Testis (tissue), 3 donors: ENCODE measurements around the gene DRAXIN. TPM values are rescaled to one million over a fixed set of nuclear protein-coding genes. Genes with fewer than 3 reads are reported as not detected.

Source experiments
- DNase-seq: peaks from one replicate; pipeline ENCODE4 v3.0.0-alpha.2; 2019
- H3K27ac ChIP-seq, 2 donors: fragments of 200-600 bp; sonication (generic); one replicate each; pipeline ENCODE4 v1.5.1; 2019
- H3K27me3 ChIP-seq: fragments of 200-600 bp; sonication (generic); one replicate; pipeline ENCODE4 v1.5.1; 2019
- H3K36me3 ChIP-seq: fragments of 200-600 bp; sonication (generic); one replicate; pipeline ENCODE4 v1.5.1; 2017; ENCODE audit warnings: low read depth; ENCODE audit errors: missing control alignments
- H3K4me1 ChIP-seq: fragments of 200-600 bp; sonication (generic); one replicate; pipeline ENCODE4 v1.5.1; 2019
- H3K4me3 ChIP-seq, 2 donors: fragments of 200-600 bp; sonication (generic); one replicate each; pipeline ENCODE4 v1.5.1; 2017 to 2019
- H3K9me3 ChIP-seq: fragments of 200-600 bp; sonication (generic); one replicate; pipeline ENCODE4 v1.5.1; 2017
- CTCF ChIP-seq, 3 experiments: fragments of 450-650 bp in 2 of 3; fragments of 200-600 bp in 1 of 3; sonication (generic) in 1 of 3; IDR thresholded peaks; one replicate each; pipeline ENCODE4 v1.5.1; 2016 to 2019; ENCODE audit warnings: antibody characterized with exemption in 3 of 3, mild to moderate bottlenecking in 2 of 3, moderate library complexity in 1 of 3
- POLR2A ChIP-seq: fragments of 450-650 bp; IDR thresholded peaks from one replicate; pipeline ENCODE4 v1.6.1; 2017; ENCODE audit warnings: antibody characterized with exemption, mild to moderate bottlenecking, moderate library complexity
- WGBS, 2 donors: methylation state at CpG; one replicate each; pipeline ENCODE4 v1.1.5; 2018; 5-methylcytosine and 5-hydroxymethylcytosine counted together
- intact Hi-C: fragments of 100-400 bp; cut with DNase I; formaldehyde crosslinking; loops from one replicate; pipeline ENCODE4 v1.15.1; 2023; ENCODE audit warnings: low total_unique reads
- polyA plus RNA-seq: library from polyadenylated mRNA; stranded (reverse); fragments of 350-450 nt; fragmentation: Illumina TruSeq; extraction: RNeasy Lipid Tissue Mini Kit (QIAGEN cat#74804); gene quantifications from one replicate; pipeline ENCODE4 v1.2.3, GENCODE V29; 2014; ENCODE audit warnings: low read depth, low replicate concordance; ENCODE audit not compliant: insufficient read depth
- total RNA-seq, 2 donors: library from RNA; depleted of rRNA; stranded (reverse); fragments of >200 nt; gene quantifications; one replicate each; pipeline ENCODE4 v1.2.3, GENCODE V29; 2016

Gene DRAXIN
- total and polyA plus RNA-seq, 3 donors from 2014 or later: 0.53 to 0.93 (median 0.79) TPM

GRCh38 chr1:11675325-11675724, 16.2 kb upstream of the DRAXIN start:
- Histone ChIP-seq H3K4me1 (peaks cover 3% of the 10 kb centered on the region), H3K27ac (no peak overlapping the region), H3K9me3 (no peaks in the 10 kb centered on the region), H3K27me3 (no peaks in the 10 kb centered on the region), H3K4me3 (no peak overlapping the region), H3K36me3 (no peaks in the 10 kb centered on the region)
- intact Hi-C loops: no loop called here
- TF ChIP-seq CTCF (IDR thresholded peaks at IDR 0.05): no peak
- no peak for TF ChIP-seq POLR2A
- DNase-seq: no peak
- 87 to 91% methylated on average over 4 to 7 of the region's 10 CpGs for WGBS, 2 donors

- Histone ChIP-seq H3K4me1 (peaks cover 5% of the 10 kb centered on the region), H3K4me3 (no peak overlapping the region), H3K9me3 (no peaks in the 10 kb centered on the region), H3K36me3 (no peaks in the 10 kb centered on the region), H3K27me3 (no peaks in the 10 kb centered on the region), H3K27ac (no peak overlapping the region)
- TF ChIP-seq POLR2A (no peak), CTCF (IDR thresholded peaks at IDR 0.05) (no peak)
- no peak for DNase-seq
- intact Hi-C loops: no loop called here
- 86 to 88% methylated on average over 8 to 10 of the region's 10 CpGs for WGBS, 2 donors
Measured at GRCh38 chr1:11676386-11677103, 15.0 kb upstream of the DRAXIN start.

- H3K36me3 ChIP-seq: no peaks in the 10 kb centered on the region
- TF ChIP-seq CTCF (IDR thresholded peaks at IDR 0.05): no peak
- TF ChIP-seq POLR2A: no peak
- no peak overlapping the region for H3K4me3 ChIP-seq
- no peak for DNase-seq
- intact Hi-C loops: no loop called here
- peaks cover 13% of the 10 kb centered on the region for H3K4me1 ChIP-seq
- H3K27me3 ChIP-seq: no peaks in the 10 kb centered on the region
- no peak overlapping the region for H3K27ac ChIP-seq
- 96 to 100% methylated on average over 2 of the region's 2 CpGs for WGBS, 2 donors
- H3K9me3 ChIP-seq: no peaks in the 10 kb centered on the region
Measured at GRCh38 chr1:11678442-11678841, 13.1 kb upstream of the DRAXIN start.

DNA sequence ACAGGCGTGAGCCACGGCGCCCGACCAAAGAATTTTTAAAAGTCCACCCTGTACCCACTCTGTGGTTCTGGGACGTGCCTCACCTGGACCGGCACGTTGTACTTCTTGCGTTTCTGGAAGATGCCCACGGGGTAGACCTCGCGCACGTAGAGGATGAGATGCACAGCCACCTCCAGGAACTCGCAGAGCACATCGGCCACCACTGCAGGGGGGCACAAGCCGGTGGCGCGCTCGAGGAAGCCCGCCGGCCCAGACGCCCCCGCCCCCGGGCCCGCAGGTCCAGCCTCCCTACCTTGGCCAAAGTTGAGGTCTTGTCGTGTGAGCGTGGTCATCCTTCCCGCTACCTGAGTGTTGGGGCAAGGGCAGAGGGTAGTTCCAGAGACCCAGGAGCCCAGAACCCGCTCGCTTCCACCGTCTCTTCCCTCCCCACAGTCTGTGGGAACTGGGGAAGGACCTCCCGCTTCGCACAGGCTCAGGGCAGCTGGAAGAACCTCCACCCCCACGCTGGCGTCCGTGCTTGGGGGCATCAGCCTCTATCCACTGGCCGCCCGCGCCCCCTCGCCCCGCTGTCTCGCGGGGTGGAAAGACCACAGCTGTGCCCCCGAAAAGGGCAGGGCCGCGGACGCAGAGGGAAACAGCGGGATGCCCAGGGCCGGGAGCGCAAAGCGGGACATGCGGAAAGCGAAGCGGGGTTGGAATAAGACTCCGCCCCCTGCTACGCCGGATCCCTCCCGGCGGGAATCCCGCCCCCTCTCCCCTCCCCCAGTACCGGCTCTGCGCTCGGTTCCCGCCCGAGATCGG, 11.0 kb upstream of the DRAXIN start:
- WGBS, 2 donors: 7 to 9% methylated on average over 29 to 57 of the region's 65 CpGs
- Histone ChIP-seq H3K27ac (peak overlapping the region; percentile 87), H3K36me3 (no peaks in the 10 kb centered on the region), H3K9me3 (no peaks in the 10 kb centered on the region), H3K27me3 (no peaks in the 10 kb centered on the region), H3K4me3 (peak overlapping the region; percentile 78 to 85), H3K4me1 (peaks cover 13% of the 10 kb centered on the region)
- intact Hi-C loops: no loop called here
- no peak for DNase-seq
- TF ChIP-seq POLR2A: no peak
- no peak for TF ChIP-seq CTCF (IDR thresholded peaks at IDR 0.05)
